Daoy (cell line): ENCODE data around the gene MSS51. TPM values are rescaled to one million over a fixed set of nuclear protein-coding genes. Genes with fewer than 3 reads are reported as not detected.

Experiments used
- total RNA-seq: library from RNA; depleted of rRNA; stranded (reverse); fragments of >200 nt; shearing (Covaris generic); gene quantifications from 2 replicates; pipeline ENCODE4 v1.2.3, GENCODE V29; 2014; rRNA removed

MSS51 gene
- total RNA-seq, 1 experiment from 2014 or later = 0.57 TPM

Other genes with a start within 250 kb of the MSS51 start
- 50.3 and 70.6 TPM in 2 replicates for gene DNAJC9, start 186.3 kb downstream of the MSS51 start, total RNA-seq
- 71.9 and 77.4 TPM in 2 replicates for gene MRPS16, start 180.9 kb downstream of the MSS51 start, total RNA-seq
- 0.29 TPM in 1 of 2 replicates, not detected in the other for gene CFAP70, start 74.7 kb downstream of the MSS51 start, total RNA-seq
- 113 and 172 TPM in 2 replicates for gene ANXA7, start 19.5 kb downstream of the MSS51 start, total RNA-seq
- 11.9 and 12.2 TPM in 2 replicates for gene PPP3CB, start 62.5 kb upstream of the MSS51 start, total RNA-seq
- 12.1 and 19.1 TPM in 2 replicates for gene USP54, start 157.8 kb upstream of the MSS51 start, total RNA-seq
- gene MYOZ1, start 207.9 kb upstream of the MSS51 start, total RNA-seq = not detected in 2 replicates
- not detected in 2 replicates for gene SYNPO2L, start 222.5 kb upstream of the MSS51 start, total RNA-seq